ENCODE measurements around the gene NRN1. TPM values are rescaled to one million over a fixed set of nuclear protein-coding genes. Genes with fewer than 3 reads are reported as not detected.
"Not testable (repeated sequence)": the region's sequence is repeated elsewhere in the genome, so short reads cannot be mapped to it uniquely, and the experiment has no call there.

Gene NRN1
- total and polyA plus RNA-seq, 2 experiments from 2014 or later = 50.5 to 94.6 TPM

- H2AFZ ChIP-seq = no peak overlapping the region
- no peaks in the 10 kb centered on the region for H4K20me1 ChIP-seq (ENCODE audit: insufficient read depth)
- no peaks in the 10 kb centered on the region for H3K36me3 ChIP-seq (ENCODE audit: low read depth)
- in situ Hi-C loops (cut with MboI) = no loop called here
- H3K4me1 ChIP-seq (ENCODE audit: insufficient read depth) = no peaks in the 10 kb centered on the region
- WGBS, 2 experiments (ENCODE audit: low coverage in 1 of 2, low lambda C conversion rate in 2 of 2, missing lambda C conversion rate in 2 of 2) = 51 to 58% methylated on average over 5 of the region's 5 CpGs
- DNase-seq = no peak
- no peak overlapping the region for H3K4me3 ChIP-seq
- H3F3A ChIP-seq (ENCODE audit: insufficient read depth) = no peaks in the 10 kb centered on the region
- no peak overlapping the region for H3K9ac ChIP-seq
- no peaks in the 10 kb centered on the region for H3K9me3 ChIP-seq (ENCODE audit: low read depth)
- H3K27ac ChIP-seq = no peak overlapping the region
- TF ChIP-seq EZH2 (IDR thresholded peaks at IDR 0.05; ENCODE audit: insufficient read depth, poor library complexity, severe bottlenecking) (no peak), EZH2phosphoT487 (IDR thresholded peaks at IDR 0.05; ENCODE audit: insufficient read depth, low read depth) (no peak)
- no peak overlapping the region for H3K4me2 ChIP-seq (ENCODE audit: unreplicated experiment)
- no peaks in the 10 kb centered on the region for H3K79me2 ChIP-seq (ENCODE audit: insufficient read depth)
- H3K9me2 ChIP-seq (ENCODE audit: insufficient read depth) = no peaks in the 10 kb centered on the region
- H3K27me3 ChIP-seq (replicated peaks; ENCODE audit: insufficient read depth) = peaks cover 5% of the 10 kb centered on the region; the same call in 1 of the 2 replicates
Measured at GRCh38 chr6:6024220-6024619, 17.5 kb upstream of the NRN1 start.

GRCh38 chr6:6022841-6023240 lies 16.1 kb upstream of the NRN1 start:
- H3K36me3 ChIP-seq (ENCODE audit: low read depth); H3K9me2 ChIP-seq (ENCODE audit: insufficient read depth); in situ Hi-C loops (cut with MboI); DNase-seq; H3K4me3 ChIP-seq; H3K4me2 ChIP-seq (ENCODE audit: unreplicated experiment); H4K20me1 ChIP-seq (ENCODE audit: insufficient read depth); H3K27ac ChIP-seq; H2AFZ ChIP-seq; H3K27me3 ChIP-seq (replicated peaks; ENCODE audit: insufficient read depth); H3K4me1 ChIP-seq (ENCODE audit: insufficient read depth); H3K79me2 ChIP-seq (ENCODE audit: insufficient read depth); H3K9ac ChIP-seq; H3K9me3 ChIP-seq (ENCODE audit: low read depth); H3F3A ChIP-seq (ENCODE audit: insufficient read depth): not testable (repeated sequence)
- WGBS, 2 experiments (ENCODE audit: low coverage in 1 of 2, low lambda C conversion rate in 2 of 2, missing lambda C conversion rate in 2 of 2) = 51 to 67% methylated on average over 2 of the region's 2 CpGs

GRCh38 chr6:6008648-6009421 lies 2.1 kb upstream of the NRN1 start:
- Histone ChIP-seq H3K27ac (peak overlapping the region; percentile 90), H3K9me2 (ENCODE audit: insufficient read depth) (no peaks in the 10 kb centered on the region), H3K4me1 (ENCODE audit: insufficient read depth) (no peaks in the 10 kb centered on the region), H3K36me3 (ENCODE audit: low read depth) (no peaks in the 10 kb centered on the region), H4K20me1 (ENCODE audit: insufficient read depth) (no peaks in the 10 kb centered on the region), H3K79me2 (ENCODE audit: insufficient read depth) (peaks cover 28% of the 10 kb centered on the region), H3K27me3 (replicated peaks; ENCODE audit: insufficient read depth) (no peaks in the 10 kb centered on the region), H3K9ac (peak overlapping the region; percentile 94), H3K4me2 (ENCODE audit: unreplicated experiment) (peak overlapping the region; percentile 95), H2AFZ (peak overlapping the region; percentile 96), H3K9me3 (ENCODE audit: low read depth) (no peaks in the 10 kb centered on the region), H3K4me3 (peak overlapping the region; percentile 100), H3F3A (ENCODE audit: insufficient read depth) (peaks cover 16% of the 10 kb centered on the region)
- in situ Hi-C loops (cut with MboI) = no loop called here
- whole genome bisulfite sequencing, 2 experiments (ENCODE audit: low coverage in 1 of 2, low lambda C conversion rate in 2 of 2, missing lambda C conversion rate in 2 of 2) = 1 to 3% methylated on average over 40 to 52 of the region's 62 CpGs
- peak; percentile 95 for DNase-seq
- TF ChIP-seq EZH2 (IDR thresholded peaks at IDR 0.05; ENCODE audit: insufficient read depth, poor library complexity, severe bottlenecking) = no peak
- TF ChIP-seq EZH2phosphoT487 (IDR thresholded peaks at IDR 0.05; ENCODE audit: insufficient read depth, low read depth) = no peak

GRCh38 chr6:6008089-6008647 lies 1.4 kb upstream of the NRN1 start:
- peak; percentile 57 for DNase-seq
- Histone ChIP-seq H3K27me3 (replicated peaks; ENCODE audit: insufficient read depth) (no peaks in the 10 kb centered on the region), H3K36me3 (ENCODE audit: low read depth) (no peaks in the 10 kb centered on the region), H4K20me1 (ENCODE audit: insufficient read depth) (no peaks in the 10 kb centered on the region), H3K9me3 (ENCODE audit: low read depth) (no peaks in the 10 kb centered on the region), H3K4me3 (peak overlapping the region; percentile 100), H3K9me2 (ENCODE audit: insufficient read depth) (no peaks in the 10 kb centered on the region), H2AFZ (peak overlapping the region; percentile 96), H3K27ac (peak overlapping the region; percentile 90), H3K4me2 (ENCODE audit: unreplicated experiment) (peak overlapping the region; percentile 95), H3K4me1 (ENCODE audit: insufficient read depth) (no peaks in the 10 kb centered on the region), H3K9ac (peak overlapping the region; percentile 94), H3F3A (ENCODE audit: insufficient read depth) (peaks cover 16% of the 10 kb centered on the region), H3K79me2 (ENCODE audit: insufficient read depth) (peaks cover 35% of the 10 kb centered on the region)
- in situ Hi-C loops (cut with MboI) = no loop called here
- WGBS, 2 experiments (ENCODE audit: low coverage in 1 of 2, low lambda C conversion rate in 2 of 2, missing lambda C conversion rate in 2 of 2) = 0 to 1% methylated on average over 17 to 18 of the region's 18 CpGs
- no peak for TF ChIP-seq EZH2phosphoT487 (IDR thresholded peaks at IDR 0.05; ENCODE audit: insufficient read depth, low read depth)
- TF ChIP-seq EZH2 (IDR thresholded peaks at IDR 0.05; ENCODE audit: insufficient read depth, poor library complexity, severe bottlenecking) = no peak

Measured in GM23248 (cell line).